ENCODE data around the gene DCTN3.

Gene DCTN3

GRCh38 chr9:34570809-34571480, 49.4 kb downstream of the DCTN3 start:
- DNase-seq = no peak

DNA sequence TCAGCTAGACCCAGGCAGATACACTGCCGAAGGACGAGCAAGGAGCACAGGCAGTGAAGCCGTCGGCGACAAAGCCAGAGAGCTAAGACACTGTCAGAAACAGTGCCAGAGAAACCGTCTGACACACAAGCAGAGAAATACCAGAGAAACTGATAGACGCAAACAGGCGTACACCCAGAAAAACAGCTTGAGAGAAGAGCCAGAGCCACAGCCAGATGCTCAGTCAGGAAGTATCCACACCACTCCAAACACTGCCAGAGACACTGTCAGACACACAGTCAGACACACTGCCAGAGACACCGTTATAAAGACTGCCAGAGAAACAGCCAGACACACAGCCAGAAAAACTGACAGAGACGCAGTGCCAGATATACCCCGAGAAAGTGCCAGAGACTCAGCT, 49.9 kb downstream of the DCTN3 start:
- no peak for DNase-seq

DNA sequence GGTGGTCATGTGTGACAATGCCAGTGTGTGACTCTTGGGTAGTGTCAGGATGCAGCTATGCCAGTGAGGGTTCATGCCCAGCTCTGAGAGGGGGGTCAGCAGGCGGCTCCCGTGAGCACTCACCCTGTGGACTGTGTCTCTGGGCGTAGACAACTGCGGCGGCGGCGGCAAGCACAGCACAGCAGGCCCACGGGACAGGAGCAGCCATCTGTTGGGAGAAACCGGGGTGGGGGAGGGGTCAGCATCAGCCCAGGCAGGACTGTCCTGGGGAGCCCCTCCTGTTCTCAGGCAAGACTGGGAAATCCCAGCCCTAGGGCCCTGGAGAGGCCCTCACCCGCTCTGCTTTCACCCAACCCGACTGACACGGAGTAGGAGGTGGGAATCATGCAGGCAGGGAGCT, 51.5 kb downstream of the DCTN3 start:
- DNase-seq = no peak

DNA sequence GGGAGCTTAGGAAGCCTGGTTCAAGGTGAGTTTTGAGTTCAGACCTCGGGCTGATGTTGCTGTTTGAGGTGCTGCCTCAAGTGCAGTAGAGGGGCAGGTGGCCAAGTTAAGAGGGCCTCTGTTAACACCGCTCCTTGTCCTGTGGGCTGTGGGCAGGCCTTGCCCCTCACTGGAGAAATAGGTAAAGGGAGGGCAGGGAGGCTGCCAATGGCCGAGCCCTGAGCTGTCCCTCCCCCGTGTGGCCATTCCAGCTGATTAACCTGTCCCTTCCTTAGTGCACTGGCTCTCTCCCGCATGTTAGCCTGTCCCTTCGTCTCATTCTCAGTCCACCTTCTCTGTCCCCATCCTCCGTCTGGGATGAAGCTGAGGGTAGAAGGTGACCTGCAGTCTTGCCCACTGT, 52.2 kb downstream of the DCTN3 start:
- DNase-seq = no peak

- DNase-seq = no peak
These were observed 53.3 kb downstream of the DCTN3 start for GRCh38 chr9:34566972-34567371.

- DNase-seq = no peak
These were observed 54.0 kb downstream of the DCTN3 start for GRCh38 chr9:34566322-34566721.

DNA sequence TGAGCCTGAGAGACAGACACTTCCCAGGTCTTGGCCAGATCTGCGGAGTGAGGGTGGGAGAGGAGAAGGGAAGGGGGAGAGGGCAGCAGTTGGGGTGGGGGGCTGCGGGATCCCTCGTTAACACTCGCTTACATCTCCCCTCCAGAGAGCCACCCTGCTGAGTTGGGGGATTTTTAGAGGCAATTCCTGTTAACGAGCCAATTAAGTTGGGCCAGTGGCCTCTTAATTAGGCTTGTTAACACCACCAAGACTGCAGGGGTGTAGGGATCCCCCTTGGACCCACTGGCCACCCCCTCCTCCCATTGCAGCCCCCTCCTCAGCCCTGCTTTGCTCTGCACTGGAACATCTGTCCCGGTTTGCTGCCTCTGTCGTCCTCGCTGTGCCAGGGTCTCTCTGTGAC, 54.4 kb downstream of the DCTN3 start:
- DNase-seq = no peak

DNA sequence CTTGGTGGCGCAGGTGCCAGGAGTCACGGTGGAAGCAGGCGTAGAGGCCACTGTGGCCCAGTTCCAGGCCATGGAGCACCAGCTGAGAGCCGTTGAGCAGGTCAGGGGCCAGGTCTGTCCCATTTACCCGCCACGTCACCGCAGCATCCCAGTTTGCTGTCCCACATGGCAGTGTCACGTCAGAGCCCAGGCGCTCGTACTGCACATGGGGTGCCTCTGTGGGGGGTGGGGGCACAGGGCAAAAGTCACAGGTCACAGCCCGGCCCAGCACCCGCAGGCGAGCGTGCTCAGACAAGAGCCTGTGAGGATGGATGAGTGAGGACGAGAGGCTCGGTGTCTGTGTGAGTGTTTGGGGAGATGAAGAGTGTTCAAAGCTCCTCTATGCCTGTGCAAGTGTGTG, 55.7 kb downstream of the DCTN3 start:
- DNase-seq = no peak

Measured in NCI-H2029 treated with DMSO at 0.1 percent for 48 hours (cell line).